ENCODE measurements around the gene HEPACAM.

The HEPACAM gene

GRCh38 chr11:124942466-124943253, 6.8 kb upstream of the HEPACAM start:
- no peak for DNase-seq

- DNase-seq = no peak
Observed at GRCh38 chr11:124941703-124942102, 5.9 kb upstream of the HEPACAM start.

GRCh38 chr11:124938970-124939369, 3.1 kb upstream of the HEPACAM start:
- DNase-seq = no peak

- DNase-seq = no peak
Observed at GRCh38 chr11:124938206-124938765, 2.4 kb upstream of the HEPACAM start.

- DNase-seq = no peak
Observed at GRCh38 chr11:124937336-124937935, 1.6 kb upstream of the HEPACAM start.

- DNase-seq = no peak
Observed at GRCh38 chr11:124934862-124935547, 842 bp downstream of the HEPACAM start.

- DNase-seq = no peak
Observed at GRCh38 chr11:124930799-124931198, 5.0 kb downstream of the HEPACAM start.

GRCh38 chr11:124928942-124929665, 6.7 kb downstream of the HEPACAM start:
- no peak for DNase-seq

- no peak for DNase-seq
Observed at GRCh38 chr11:124923296-124923695, 12.6 kb downstream of the HEPACAM start.

GRCh38 chr11:124922831-124923230, 13.0 kb downstream of the HEPACAM start:
- DNase-seq = no peak

GRCh38 chr11:124920870-124921609, 14.8 kb downstream of the HEPACAM start:
- peak; percentile 66 to 75 for DNase-seq

GRCh38 chr11:124920356-124920755, 15.5 kb downstream of the HEPACAM start:
- DNase-seq = no peak

GRCh38 chr11:124919898-124920297, 15.9 kb downstream of the HEPACAM start:
- DNase-seq = no peak

- no peak for DNase-seq
Observed at GRCh38 chr11:124918950-124919349, 16.9 kb downstream of the HEPACAM start, which contains the start of gene HEPN1. Gene HEPN1, plus strand, starts transcription at chr11:124919250.

GRCh38 chr11:124917115-124917637, 18.7 kb downstream of the HEPACAM start:
- DNase-seq = no peak

GRCh38 chr11:124916370-124916710, 19.5 kb downstream of the HEPACAM start:
- DNase-seq = no peak

- no peak for DNase-seq
Observed at GRCh38 chr11:124915541-124916369, 20.1 kb downstream of the HEPACAM start.

GRCh38 chr11:124902616-124903015, 33.2 kb downstream of the HEPACAM start:
- no peak for DNase-seq

GRCh38 chr11:124900464-124900863, 35.4 kb downstream of the HEPACAM start:
- DNase-seq = no peak

GRCh38 chr11:124899383-124900145, 36.3 kb downstream of the HEPACAM start:
- no peak for DNase-seq
